DOHH2 (cell line): Measurements from ENCODE around the gene TAGLN3.

Experiments
- H3F3A ChIP-seq: fragments of 200-600 bp; sonication (generic), shearing (Covaris generic); 2 replicates; pipeline ENCODE4 v1.6.0; 2016; ENCODE audit warnings: antibody characterized with exemption, mild to moderate bottlenecking; ENCODE audit not compliant: control insufficient read depth, insufficient read depth
- H3K27ac ChIP-seq: fragments of 200-600 bp; sonication (generic); 2 replicates; pipeline ENCODE4 v1.5.1; 2014; ENCODE audit warnings: low read depth, mild to moderate bottlenecking, low read length, moderate library complexity
- H3K27me3 ChIP-seq: fragments of 200-600 bp; sonication (generic); 2 replicates; pipeline ENCODE4 v1.6.1; 2014; ENCODE audit warnings: mild to moderate bottlenecking, low read length, mixed read lengths; ENCODE audit not compliant: control insufficient read depth
- H3K36me3 ChIP-seq: fragments of 200-600 bp; sonication (generic); 2 replicates; pipeline ENCODE4 v1.6.1; 2014; ENCODE audit warnings: mild to moderate bottlenecking, low read length, moderate library complexity, mixed read lengths; ENCODE audit not compliant: control insufficient read depth
- H3K4me1 ChIP-seq: fragments of 200-600 bp; sonication (generic); 2 replicates; pipeline ENCODE4 v1.6.1; 2014; ENCODE audit warnings: mild to moderate bottlenecking, low read length, mixed read lengths; ENCODE audit not compliant: control insufficient read depth
- H3K4me2 ChIP-seq: fragments of 200-600 bp; sonication (generic); 2 replicates; pipeline ENCODE4 v1.6.0; 2014; ENCODE audit warnings: mild to moderate bottlenecking, low read length, moderate library complexity
- H3K4me3 ChIP-seq: fragments of 200-600 bp; sonication (generic); 2 replicates; pipeline ENCODE4 v1.5.1; 2014; ENCODE audit warnings: mild to moderate bottlenecking, low read length, mixed read lengths
- H3K79me2 ChIP-seq: fragments of 200-600 bp; sonication (generic); 2 replicates; pipeline ENCODE4 v1.6.1; 2014; ENCODE audit warnings: mild to moderate bottlenecking, low read length, mixed read lengths; ENCODE audit not compliant: control insufficient read depth
- H3K9me2 ChIP-seq: fragments of 200-600 bp; sonication (generic); replicated peaks from 2 replicates; pipeline ENCODE4 v1.6.1; 2014; ENCODE audit warnings: mild to moderate bottlenecking, low read length, mixed read lengths; ENCODE audit not compliant: control insufficient read depth
- H3K9me3 ChIP-seq: fragments of 200-600 bp; sonication (generic); 2 replicates; pipeline ENCODE4 v1.6.1; 2014; ENCODE audit warnings: antibody characterized with exemption, low read length, mixed read lengths; ENCODE audit not compliant: control insufficient read depth, insufficient read depth
- H4K20me1 ChIP-seq: fragments of 200-600 bp; sonication (generic); 2 replicates; pipeline ENCODE4 v1.6.0; 2014; ENCODE audit warnings: low read depth, mild to moderate bottlenecking, antibody characterized with exemption, low read length, moderate library complexity; ENCODE audit not compliant: control insufficient read depth, insufficient read depth
- EZH2phosphoT487 ChIP-seq: fragments of 200-600 bp; sonication (generic); IDR thresholded peaks from 2 replicates; pipeline ENCODE4 v1.6.1; 2017; ENCODE audit warnings: borderline replicate concordance, mild to moderate bottlenecking, antibody characterized with exemption, low read length, moderate library complexity, mixed read lengths
- TF ChIP-seq, protein P1 (sequence below): fragments of 200-600 bp; sonication (generic); IDR thresholded peaks from one replicate; pipeline ENCODE4 v1.5.1; 2014; ENCODE audit warnings: antibody characterized with exemption, mild to moderate bottlenecking, low read depth, low read length; ENCODE audit not compliant: poor library complexity, severe bottlenecking

Gene TAGLN3

DNA sequence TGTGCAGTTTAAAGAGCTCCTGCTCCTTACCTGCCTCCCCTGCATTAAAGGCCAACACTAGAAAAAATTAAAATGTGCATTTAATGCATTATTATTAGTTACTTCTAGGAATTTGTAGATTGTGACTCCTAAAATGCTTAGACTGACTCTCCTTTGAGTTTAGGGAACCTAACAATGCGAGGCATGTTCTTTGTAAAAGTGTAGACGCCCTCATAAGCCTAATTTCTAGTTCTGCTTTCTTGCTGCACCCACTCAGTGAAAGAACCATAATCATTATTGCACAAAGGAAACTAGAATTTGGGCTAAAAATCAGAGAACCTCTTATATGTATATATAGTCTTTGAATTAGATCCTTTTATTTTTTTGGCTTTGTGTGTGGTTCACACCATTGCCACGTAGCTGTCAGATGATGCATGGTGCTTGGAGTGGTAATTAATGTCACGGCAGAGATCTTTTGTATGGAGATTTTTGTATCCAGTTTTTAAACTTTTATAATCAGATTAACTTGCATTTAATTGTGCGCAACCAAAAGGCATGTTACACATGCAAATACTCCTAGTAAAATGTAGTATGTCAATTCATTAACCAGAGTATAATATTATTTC is 19.2 kb upstream of the TAGLN3 start:
- Histone ChIP-seq H3K79me2 (peaks cover 52% of the 10 kb centered on the region), H3K4me3 (peak overlapping the region; percentile 93), H3K27me3 (peaks cover 10% of the 10 kb centered on the region), H3K4me1 (peaks cover 31% of the 10 kb centered on the region), H3K4me2 (peak overlapping the region; percentile 89), H3K9me3 (no peaks in the 10 kb centered on the region), H3F3A (no peaks in the 10 kb centered on the region), H3K36me3 (peaks cover 35% of the 10 kb centered on the region), H3K27ac (peak overlapping the region; percentile 51), H4K20me1 (no peaks in the 10 kb centered on the region; the same call in 1 of the 2 replicates), H3K9me2 (no peaks in the 10 kb centered on the region)
- no peak for TF ChIP-seq EZH2phosphoT487
- TF ChIP-seq, protein P1, sequence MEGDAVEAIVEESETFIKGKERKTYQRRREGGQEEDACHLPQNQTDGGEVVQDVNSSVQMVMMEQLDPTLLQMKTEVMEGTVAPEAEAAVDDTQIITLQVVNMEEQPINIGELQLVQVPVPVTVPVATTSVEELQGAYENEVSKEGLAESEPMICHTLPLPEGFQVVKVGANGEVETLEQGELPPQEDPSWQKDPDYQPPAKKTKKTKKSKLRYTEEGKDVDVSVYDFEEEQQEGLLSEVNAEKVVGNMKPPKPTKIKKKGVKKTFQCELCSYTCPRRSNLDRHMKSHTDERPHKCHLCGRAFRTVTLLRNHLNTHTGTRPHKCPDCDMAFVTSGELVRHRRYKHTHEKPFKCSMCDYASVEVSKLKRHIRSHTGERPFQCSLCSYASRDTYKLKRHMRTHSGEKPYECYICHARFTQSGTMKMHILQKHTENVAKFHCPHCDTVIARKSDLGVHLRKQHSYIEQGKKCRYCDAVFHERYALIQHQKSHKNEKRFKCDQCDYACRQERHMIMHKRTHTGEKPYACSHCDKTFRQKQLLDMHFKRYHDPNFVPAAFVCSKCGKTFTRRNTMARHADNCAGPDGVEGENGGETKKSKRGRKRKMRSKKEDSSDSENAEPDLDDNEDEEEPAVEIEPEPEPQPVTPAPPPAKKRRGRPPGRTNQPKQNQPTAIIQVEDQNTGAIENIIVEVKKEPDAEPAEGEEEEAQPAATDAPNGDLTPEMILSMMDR = no peak

DNA sequence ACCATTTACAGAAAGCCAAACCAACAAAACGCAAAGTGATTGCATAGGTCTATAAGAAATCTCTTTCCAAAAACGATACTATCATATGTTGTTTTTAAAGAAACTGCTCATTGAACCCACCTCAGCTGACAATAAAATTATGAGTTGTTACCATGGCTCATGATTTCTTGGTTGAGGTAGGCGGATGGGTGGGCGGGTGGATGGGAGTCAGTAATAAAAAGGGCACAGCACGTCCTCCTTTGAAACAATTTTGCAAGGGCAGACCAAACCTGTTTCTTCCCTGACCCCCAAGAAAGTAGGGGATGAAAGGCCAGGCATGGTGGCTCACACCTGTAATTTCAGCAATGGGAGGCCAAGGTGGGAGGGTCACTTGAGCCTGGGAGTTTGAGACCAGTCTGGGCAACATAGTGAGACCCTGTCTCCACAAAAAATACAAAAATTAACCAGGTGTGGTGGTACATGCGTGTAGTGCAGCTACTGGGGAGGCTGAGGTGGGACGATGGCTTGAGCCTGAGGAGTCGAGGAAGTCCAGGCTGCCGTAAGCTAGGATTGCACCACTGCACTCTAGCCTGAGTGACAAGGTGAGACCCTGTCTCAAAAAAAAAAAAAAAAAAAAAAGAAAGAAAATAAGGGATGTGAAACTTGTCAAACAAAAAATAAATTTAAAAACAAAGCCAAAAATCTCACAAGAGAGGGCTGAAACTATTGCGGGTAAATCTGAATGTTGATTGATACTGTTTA is 17.8 kb upstream of the TAGLN3 start:
- no peaks in the 10 kb centered on the region for H3K9me3 ChIP-seq
- H3F3A ChIP-seq = no peaks in the 10 kb centered on the region
- no peak for TF ChIP-seq EZH2phosphoT487
- peaks cover 31% of the 10 kb centered on the region for H3K4me1 ChIP-seq
- peak overlapping the region; percentile 93 for H3K4me3 ChIP-seq
- peaks cover 6% of the 10 kb centered on the region; the same call in 1 of the 2 replicates for H3K27me3 ChIP-seq
- H3K36me3 ChIP-seq = peaks cover 35% of the 10 kb centered on the region
- no peaks in the 10 kb centered on the region for H3K9me2 ChIP-seq
- H4K20me1 ChIP-seq = no peaks in the 10 kb centered on the region; the same call in 1 of the 2 replicates
- H3K4me2 ChIP-seq = peak overlapping the region; percentile 89
- no peak overlapping the region for H3K27ac ChIP-seq
- peaks cover 54% of the 10 kb centered on the region for H3K79me2 ChIP-seq

DNA sequence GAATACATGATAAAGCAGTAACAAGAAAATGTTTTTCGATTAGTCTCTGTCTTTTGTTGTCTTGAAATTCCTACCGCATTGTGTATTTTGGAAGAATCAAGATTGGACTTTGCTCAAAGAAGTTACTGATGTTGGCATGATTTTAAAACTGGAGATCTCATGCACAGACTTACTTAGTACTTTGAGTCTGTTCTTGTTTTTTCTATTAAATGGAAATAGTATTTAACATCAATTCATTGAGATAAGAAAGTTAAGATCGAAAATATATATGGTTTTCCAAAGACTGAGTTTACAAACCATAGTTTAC is 17.3 kb upstream of the TAGLN3 start:
- Histone ChIP-seq H3K27ac (no peak overlapping the region), H3K36me3 (peaks cover 35% of the 10 kb centered on the region), H3K4me1 (peaks cover 31% of the 10 kb centered on the region), H3K9me3 (no peaks in the 10 kb centered on the region), H3K27me3 (peaks cover 4% of the 10 kb centered on the region; the same call in 1 of the 2 replicates), H3K4me2 (peak overlapping the region; percentile 89; the same call in 1 of the 2 replicates), H3K79me2 (peaks cover 54% of the 10 kb centered on the region), H3K9me2 (no peaks in the 10 kb centered on the region), H4K20me1 (no peaks in the 10 kb centered on the region; the same call in 1 of the 2 replicates), H3F3A (no peaks in the 10 kb centered on the region), H3K4me3 (no peak overlapping the region)
- TF ChIP-seq EZH2phosphoT487 = no peak
- TF ChIP-seq, protein P1 = no peak
